AG04449 (cell line): ENCODE data around the gene UGT1A8.
"Not testable (repeated sequence)": the region's sequence is repeated elsewhere in the genome, so short reads cannot be mapped to it uniquely, and the experiment has no call there.

Source experiments
- CTCF ChIA-PET: fragments of 350-600 bp; formaldehyde crosslinking; extraction: SDS; loops from one replicate; lab custom pipeline; 2021; ENCODE audit warnings: antibody characterized with exemption; lab: Yijun Ruan, JAX
- POLR2A ChIA-PET: fragments of 400-600, 350-600 bp; formaldehyde crosslinking; extraction: SDS; loops from one replicate; lab custom pipeline; 2020; ENCODE audit warnings: antibody characterized with exemption, inconsistent platforms; lab: Yijun Ruan, JAX
- DNase-seq: peaks from one replicate; pipeline ENCODE4 v3.0.0-alpha.2; 2010; ENCODE audit warnings: low read depth, low spot score
- H3K4me3 ChIP-seq: 2 replicates; pipeline ENCODE4 v1.5.1; 2011; ENCODE audit warnings: low read depth, mild to moderate bottlenecking, control low read depth, low read length
- CTCF ChIP-seq: IDR thresholded peaks from one replicate; pipeline ENCODE4 v1.5.1; 2011; ENCODE audit warnings: mild to moderate bottlenecking, moderate library complexity, low read length, control low read depth, inconsistent platforms; ENCODE audit not compliant: insufficient read depth; ENCODE audit errors: missing control alignments

UGT1A8 gene

DNA sequence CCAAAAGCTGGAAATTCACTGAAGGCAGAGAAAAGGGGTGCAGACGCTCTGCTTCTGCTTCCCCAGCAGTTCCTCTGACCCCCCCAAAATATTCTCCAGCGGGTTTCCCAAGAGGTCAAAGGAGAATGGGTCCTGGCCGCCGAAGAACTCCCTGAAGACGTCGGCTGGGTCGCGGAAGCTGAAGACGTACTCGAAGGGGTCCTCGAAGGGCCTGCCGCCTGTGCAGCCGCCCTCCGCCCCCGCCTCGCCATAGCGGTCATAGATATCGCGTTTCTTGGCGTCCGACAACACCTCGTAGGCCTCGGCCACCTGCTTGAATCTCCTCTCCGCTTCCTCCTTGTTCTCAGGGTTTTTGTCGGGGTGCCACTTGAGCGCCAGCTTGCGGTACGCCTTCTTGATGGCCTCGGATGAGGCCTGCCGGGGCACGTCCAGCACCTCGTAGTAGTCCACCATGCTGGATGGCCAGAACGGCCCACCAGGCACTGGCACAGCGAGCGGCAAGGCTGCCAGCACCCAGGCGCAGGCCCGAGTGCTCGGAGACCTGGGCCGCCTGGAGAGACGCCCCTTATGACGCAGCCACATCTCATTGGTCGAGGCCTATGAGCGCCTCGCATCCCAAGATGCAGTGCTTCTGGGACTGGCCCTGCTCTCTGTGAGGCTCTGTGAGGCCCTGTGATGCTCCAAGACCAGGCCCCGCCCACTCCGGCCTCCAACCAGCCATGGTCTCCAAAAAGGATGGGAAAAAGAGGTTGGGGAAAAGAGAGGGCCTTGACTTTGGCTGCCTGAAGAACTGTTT, 126.2 kb downstream of the UGT1A8 start:
- no peak for TF ChIP-seq CTCF
- H3K4me3 ChIP-seq, result no peak overlapping the region
- ChIA-PET CTCF (no interaction called here), POLR2A (no interaction called here)
- no peak for DNase-seq

DNA sequence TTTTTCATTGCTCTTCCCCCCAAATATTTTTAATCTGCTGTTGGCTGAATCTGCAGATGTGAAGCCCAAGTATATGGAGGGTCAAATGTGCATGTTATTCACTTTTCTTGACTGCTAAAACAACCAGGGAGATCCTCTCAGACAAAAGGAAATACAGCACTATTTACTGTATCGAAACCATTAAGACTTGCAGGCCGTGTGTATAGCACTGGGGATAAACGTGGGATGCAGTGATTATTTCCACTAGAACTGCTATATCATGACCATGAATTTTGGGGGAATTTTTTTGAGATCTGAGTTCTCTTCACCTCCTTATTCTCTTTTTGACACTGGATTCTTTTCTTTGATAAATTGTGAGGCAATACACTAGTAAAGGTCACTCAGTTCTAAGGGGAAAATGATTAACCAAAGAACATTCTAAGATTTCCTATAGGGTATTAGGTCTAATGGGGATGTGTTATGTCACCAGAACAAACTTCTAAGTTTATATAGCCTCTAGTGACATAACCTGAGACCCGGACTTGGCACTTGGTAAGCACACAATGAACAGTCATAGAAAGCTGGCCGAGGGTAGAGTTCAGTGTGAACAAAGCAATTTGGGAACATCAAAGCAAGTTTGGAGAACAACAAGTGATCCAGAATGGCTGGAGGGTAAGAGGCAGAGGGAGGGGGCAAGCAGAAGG, 127.8 kb downstream of the UGT1A8 start:
- ChIA-PET POLR2A (no interaction called here), CTCF (no interaction called here)
- no peak overlapping the region for H3K4me3 ChIP-seq
- no peak for DNase-seq
- TF ChIP-seq CTCF, result no peak

- POLR2A ChIA-PET, CTCF ChIA-PET, DNase-seq, H3K4me3 ChIP-seq: not testable (repeated sequence)
Measured at GRCh38 chr2:233745838-233746237, 128.4 kb downstream of the UGT1A8 start.

- no peak for TF ChIP-seq CTCF
- ChIA-PET CTCF (no interaction called here), POLR2A (no interaction called here)
- DNase-seq, result no peak
- H3K4me3 ChIP-seq, result no peak overlapping the region
Measured at GRCh38 chr2:233746475-233747282, 129.2 kb downstream of the UGT1A8 start.

DNA sequence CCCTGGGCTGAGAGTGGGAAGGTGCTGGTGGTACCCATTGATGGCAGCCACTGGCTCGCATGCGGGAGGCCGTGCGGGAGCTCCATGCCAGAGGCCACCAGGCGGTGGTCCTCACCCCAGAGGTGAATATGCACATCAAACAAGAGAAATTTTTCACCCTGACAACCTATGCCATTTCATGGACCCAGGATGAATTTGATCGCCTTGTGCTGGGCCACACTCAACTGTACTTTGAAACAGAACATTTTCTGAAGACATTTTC, 129.8 kb downstream of the UGT1A8 start:
- DNase-seq, result no peak
- no peak overlapping the region for H3K4me3 ChIP-seq
- no peak for TF ChIP-seq CTCF
- ChIA-PET POLR2A (no interaction called here), CTCF (no interaction called here)

- H3K4me3 ChIP-seq, POLR2A ChIA-PET, CTCF ChIA-PET, DNase-seq: not testable (repeated sequence)
Measured at GRCh38 chr2:233750689-233751088, 133.3 kb downstream of the UGT1A8 start.

DNA sequence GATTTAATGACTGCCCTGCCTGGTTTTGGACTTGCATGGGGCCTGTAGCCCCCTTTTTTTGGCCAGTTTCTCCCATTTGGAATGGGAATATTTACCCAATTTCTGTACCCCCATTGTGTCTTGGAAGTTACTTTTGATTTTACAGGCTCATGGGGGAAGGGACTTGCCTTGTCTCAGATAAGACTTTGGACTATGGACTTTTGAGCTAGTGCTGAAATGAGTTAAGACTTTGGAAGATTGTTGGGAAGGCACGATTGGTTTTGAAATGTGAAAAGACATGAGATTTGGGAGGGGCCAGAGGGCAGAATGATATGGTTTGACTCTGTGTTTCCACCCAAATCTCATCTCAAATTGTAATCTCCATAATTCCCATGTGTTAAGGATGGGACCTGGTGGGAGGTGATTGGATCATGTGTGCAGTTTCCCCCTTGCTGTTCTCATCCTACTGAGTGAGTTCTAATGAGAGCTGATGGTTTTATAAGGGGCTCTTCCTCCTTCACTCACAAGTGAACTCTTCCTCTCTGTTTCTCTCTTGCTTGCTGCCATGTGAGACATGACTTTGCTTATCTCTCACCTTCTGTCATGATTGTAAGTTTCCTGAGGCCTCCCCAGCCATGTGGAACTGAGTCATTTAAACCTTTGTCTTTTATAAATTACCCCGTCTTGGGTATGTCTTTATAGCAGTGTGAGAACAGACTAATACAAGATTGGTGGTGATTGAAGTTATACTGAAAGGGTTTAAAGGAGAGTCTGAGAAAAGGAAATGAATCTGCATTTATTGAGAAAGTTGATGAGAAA, 134.0 kb downstream of the UGT1A8 start:
- CTCF ChIA-PET, H3K4me3 ChIP-seq, DNase-seq, POLR2A ChIA-PET: not testable (repeated sequence)
